Measurements from ENCODE around the gene ZNF726.

DNA sequence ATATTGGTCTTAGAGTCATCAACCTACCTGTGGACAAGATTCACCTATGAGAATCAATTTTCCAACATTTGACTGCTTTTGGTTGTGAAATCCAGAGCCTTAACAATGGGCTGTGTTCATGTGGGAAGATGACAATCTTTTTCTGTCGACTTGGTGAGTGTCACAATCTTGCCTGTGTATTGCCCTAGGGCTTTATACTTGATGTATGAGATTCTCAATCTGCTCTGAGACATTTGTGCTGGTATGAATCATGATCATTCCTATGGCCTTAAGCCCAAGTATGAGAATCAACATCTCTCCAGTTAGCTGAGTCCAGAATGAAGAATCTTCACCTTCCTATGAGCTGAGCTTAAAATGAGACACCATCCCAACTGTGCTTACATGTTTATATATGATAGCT lies 68.7 kb downstream of the ZNF726 start:
- TF ChIP-seq, protein P1, sequence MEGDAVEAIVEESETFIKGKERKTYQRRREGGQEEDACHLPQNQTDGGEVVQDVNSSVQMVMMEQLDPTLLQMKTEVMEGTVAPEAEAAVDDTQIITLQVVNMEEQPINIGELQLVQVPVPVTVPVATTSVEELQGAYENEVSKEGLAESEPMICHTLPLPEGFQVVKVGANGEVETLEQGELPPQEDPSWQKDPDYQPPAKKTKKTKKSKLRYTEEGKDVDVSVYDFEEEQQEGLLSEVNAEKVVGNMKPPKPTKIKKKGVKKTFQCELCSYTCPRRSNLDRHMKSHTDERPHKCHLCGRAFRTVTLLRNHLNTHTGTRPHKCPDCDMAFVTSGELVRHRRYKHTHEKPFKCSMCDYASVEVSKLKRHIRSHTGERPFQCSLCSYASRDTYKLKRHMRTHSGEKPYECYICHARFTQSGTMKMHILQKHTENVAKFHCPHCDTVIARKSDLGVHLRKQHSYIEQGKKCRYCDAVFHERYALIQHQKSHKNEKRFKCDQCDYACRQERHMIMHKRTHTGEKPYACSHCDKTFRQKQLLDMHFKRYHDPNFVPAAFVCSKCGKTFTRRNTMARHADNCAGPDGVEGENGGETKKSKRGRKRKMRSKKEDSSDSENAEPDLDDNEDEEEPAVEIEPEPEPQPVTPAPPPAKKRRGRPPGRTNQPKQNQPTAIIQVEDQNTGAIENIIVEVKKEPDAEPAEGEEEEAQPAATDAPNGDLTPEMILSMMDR (IDR thresholded peaks at IDR 0.05), result no peak
- no peak for TF ChIP-seq POLR2A (IDR thresholded peaks at IDR 0.05)

Measured in right lobe of liver (tissue), 4 donors.